Right renal cortex interstitium (tissue), 3 donors: Measurements from ENCODE around the gene PRKAG3. TPM values are rescaled to one million over a fixed set of nuclear protein-coding genes. Genes with fewer than 3 reads are reported as not detected.

ENCODE experiments used
- DNase-seq, 3 donors: peaks; one replicate each; pipeline ENCODE4 v3.0.0-alpha.2; 2013; ENCODE audit warnings: low read depth in 3 of 3, low spot score in 2 of 3
- polyA plus RNA-seq, 3 donors: library from polyadenylated mRNA; unstranded; fragments of 120-200 nt; gene quantifications; one replicate each; pipeline ENCODE4 v1.2.1, GENCODE V29; 2013; ENCODE audit not compliant: insufficient read length in 3 of 3

The PRKAG3 gene
- polyA plus RNA-seq, 3 donors, result 0.07 TPM; not detected in 1

DNA sequence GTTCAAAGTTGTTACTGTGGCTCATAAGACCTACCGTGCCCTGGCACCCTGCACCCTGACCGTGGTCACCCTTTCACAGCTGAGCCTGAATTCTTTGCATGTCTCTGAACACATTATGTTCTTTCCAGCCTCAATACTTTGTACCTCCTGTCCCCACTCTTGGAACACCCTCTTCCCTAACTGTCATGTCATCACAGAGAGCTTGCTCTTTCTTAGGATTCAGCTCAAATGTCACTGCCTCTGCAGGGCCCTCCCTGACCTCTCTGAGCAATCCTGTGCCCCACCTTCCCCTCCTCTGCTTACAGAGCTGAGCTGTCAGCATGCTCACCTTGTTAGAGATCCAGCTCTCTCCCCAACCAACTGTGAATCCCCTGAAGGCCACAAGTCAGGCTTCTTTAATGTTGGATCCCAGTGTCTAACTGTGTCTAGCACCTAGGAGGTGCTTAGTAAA, 15.0 kb downstream of the PRKAG3 start:
- no peak for DNase-seq

DNA sequence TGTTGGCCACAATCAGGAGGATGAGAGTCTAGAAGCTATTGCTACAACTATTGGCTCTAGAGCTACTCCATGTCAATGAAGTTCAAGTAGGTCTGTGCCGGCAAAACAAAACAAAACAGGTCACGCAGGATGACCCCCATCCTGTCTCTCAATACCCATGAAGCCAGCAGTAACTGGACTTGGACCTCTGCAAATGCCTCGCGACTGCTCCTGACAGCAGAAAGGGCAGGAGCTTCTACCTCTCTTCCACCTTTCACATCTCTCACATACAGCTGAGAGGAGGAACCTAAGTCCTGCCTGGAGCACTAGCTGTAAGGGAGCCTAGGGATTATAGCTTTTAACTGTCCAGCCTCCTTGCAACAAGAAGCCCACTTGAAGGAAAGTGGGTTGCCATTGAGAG, 16.0 kb downstream of the PRKAG3 start:
- no peak for DNase-seq

DNA sequence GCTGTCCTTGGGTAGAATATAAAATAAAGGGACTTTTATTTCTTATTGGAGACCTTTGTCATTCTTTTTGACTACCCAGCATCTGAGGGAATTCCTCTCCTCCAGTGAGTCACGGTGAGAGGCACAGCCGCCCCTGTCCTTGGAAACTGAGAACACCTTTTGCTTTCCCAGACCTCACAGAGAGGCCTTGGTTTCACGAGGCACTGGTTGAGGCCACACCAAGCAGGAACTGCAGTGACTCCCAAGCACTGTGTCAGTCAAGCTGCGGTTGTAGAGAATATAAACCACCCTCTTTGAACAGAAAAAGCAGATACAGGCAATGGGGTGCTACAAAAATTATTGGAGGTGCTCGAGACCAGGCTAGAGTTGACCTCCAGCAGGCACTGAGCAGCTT, 16.4 kb downstream of the PRKAG3 start:
- DNase-seq, result no peak

DNA sequence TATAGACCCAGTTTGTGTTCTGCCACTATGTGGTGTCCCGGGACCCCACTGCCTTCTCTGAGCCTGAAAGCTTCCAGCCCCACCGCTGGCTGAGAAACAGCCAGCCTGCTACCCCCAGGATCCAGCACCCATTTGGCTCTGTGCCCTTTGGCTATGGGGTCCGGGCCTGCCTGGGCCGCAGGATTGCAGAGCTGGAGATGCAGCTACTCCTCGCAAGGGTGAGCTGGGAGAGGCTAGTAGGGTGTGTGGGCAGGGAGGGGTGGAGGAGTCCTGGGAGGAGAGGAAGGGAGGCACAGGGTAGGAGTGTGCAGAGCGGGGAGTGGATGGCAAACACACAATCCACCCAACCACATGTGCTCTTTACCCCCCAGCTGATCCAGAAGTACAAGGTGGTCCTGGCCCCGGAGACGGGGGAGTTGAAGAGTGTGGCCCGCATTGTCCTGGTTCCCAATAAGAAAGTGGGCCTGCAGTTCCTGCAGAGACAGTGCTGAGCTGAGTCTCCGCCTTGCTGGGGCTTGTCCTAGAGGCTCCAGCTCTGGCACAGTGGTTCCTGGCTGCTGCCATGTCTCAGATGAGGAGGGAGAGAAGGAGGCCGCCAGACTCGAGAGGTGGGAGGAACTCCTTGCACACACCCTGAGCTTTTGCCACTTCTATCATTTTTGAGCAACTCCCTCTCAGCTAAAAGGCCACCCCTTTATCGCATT, 16.9 kb downstream of the PRKAG3 start:
- DNase-seq, result no peak

DNA sequence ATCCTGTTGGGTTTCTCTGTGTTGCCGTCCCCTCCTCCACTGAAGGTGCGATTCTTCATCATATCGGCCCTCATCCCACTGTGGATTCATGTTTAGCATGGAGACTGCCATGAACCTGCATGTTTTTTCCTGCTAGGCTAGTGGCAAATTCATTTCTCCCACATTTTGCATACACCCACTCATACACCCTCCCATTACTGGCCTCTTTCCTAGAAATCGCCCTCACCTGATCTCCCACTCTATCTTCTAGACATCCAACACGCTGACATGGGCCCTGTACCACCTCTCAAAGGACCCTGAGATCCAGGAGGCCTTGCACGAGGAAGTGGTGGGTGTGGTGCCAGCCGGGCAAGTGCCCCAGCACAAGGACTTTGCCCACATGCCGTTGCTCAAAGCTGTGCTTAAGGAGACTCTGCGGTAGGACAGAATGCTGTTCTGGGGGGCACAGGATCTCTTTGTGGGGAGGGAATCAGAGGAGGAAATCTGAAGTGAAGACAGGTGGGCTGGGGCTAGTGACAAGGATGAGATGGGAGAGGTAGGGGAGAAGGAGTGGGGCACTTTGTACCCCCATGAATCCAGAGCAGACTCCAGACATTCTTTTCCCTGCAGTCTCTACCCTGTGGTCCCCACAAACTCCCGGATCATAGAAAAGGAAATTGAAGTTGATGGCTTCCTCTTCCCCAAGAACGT, 17.7 kb downstream of the PRKAG3 start:
- no peak for DNase-seq

DNA sequence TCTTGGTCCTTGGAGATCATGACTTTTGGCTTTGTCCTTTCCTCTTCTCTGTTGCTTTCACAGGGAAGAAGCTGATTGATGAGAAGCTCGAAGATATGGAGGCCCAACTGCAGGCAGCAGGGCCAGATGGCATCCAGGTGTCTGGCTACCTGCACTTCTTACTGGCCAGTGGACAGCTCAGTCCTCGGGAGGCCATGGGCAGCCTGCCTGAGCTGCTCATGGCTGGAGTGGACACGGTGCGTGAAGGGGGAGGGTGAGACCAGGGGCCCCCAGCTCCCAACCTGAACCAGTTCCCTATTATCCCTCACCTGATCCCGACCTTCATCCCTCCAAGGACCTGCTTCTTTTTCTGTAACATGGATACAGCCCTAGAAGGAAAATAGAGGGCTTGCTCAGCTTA, 18.7 kb downstream of the PRKAG3 start:
- no peak for DNase-seq

DNA sequence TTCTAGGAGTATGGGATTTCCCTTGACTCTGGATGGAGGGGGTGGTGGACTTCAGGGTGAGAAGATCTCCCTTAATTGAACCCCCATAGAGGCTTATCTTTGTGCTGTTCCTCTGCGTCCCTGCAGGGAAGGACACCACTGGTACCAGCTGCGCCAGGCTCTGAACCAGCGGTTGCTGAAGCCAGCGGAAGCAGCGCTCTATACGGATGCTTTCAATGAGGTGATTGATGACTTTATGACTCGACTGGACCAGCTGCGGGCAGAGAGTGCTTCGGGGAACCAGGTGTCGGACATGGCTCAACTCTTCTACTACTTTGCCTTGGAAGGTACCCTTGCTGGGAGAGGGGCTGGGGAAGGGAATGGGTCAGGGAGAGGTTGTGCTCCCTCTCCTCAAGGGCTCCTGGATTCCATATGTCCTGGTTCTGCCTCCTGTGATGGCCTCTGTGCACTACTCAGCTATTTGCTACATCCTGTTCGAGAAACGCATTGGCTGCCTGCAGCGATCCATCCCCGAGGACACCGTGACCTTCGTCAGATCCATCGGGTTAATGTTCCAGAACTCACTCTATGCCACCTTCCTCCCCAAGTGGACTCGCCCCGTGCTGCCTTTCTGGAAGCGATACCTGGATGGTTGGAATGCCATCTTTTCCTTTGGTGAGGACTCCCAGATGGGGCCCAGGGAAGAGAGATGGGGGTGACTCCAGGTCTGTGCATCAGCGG, 19.3 kb downstream of the PRKAG3 start:
- DNase-seq, result no peak

DNA sequence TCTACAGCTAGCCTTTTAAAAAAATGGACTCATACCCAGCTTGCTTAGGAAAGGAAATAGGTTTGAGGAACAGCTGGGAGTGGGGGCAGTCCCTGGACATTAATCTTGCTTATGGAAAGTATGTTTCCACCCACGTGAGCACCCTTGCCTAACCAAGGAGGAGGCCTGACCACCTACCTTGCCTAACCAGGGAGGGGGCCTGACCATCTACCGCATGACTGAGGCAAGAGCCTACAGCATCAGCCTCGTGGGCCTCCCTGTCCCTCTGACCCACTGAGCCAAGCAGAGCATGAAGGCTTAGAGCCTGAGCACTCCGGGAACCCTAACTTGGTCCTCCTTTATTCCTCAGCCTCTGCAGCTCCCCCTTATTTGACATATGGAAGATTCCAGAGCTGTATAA, 20.2 kb downstream of the PRKAG3 start:
- no peak for DNase-seq

DNA sequence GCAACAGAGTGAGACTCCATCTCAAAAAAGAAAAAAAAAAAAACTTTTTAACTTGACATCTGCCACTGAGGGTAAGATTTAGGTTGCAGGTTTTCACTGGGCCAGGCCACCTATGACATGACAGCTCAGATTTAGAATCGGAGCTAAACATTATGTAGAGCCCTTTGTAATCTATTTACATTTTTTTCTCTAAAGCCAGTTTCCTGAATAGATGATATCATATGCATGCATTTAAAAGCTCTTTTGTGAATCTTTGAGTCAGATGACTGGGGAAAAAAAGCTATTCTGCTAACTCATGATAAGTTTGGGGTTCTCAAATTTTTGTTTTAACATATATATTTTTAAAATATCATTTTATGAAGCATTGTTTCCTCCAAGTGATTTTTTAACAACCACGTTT, 21.3 kb downstream of the PRKAG3 start:
- no peak for DNase-seq

DNA sequence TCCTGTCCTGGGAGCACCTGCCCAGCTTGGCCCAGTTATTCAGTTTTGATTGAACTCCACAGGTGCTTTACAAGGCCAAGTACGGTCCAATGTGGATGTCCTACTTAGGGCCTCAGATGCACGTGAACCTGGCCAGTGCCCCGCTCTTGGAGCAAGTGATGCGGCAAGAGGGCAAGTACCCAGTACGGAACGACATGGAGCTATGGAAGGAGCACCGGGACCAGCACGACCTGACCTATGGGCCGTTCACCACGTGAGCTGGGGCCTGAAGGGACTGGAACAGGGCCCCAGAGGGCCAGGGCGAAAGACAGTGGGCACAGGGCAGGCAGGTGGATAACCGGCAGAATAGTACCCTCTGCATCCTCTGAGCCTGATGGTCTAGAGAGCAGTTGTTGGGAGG, 22.1 kb downstream of the PRKAG3 start:
- no peak for DNase-seq

DNA sequence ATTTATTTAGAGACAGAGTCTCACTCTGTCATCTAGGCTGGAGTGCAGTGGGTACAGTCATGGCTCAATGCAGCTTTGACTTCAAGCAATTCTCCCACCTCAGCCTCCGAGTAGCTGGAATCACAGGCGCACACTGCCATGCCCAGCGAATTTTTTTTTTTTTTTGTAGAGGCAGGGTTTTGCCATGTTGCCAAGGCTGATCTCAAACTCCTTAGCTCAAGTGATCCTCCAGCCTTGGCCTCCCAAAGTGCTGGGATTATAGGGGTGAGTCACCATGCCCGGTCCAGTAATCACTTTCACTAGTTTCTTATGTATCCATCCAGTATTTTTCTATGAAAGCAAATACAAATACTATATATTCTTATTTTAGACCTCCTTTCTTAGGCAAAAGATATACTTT, 24.0 kb downstream of the PRKAG3 start:
- no peak for DNase-seq

DNA sequence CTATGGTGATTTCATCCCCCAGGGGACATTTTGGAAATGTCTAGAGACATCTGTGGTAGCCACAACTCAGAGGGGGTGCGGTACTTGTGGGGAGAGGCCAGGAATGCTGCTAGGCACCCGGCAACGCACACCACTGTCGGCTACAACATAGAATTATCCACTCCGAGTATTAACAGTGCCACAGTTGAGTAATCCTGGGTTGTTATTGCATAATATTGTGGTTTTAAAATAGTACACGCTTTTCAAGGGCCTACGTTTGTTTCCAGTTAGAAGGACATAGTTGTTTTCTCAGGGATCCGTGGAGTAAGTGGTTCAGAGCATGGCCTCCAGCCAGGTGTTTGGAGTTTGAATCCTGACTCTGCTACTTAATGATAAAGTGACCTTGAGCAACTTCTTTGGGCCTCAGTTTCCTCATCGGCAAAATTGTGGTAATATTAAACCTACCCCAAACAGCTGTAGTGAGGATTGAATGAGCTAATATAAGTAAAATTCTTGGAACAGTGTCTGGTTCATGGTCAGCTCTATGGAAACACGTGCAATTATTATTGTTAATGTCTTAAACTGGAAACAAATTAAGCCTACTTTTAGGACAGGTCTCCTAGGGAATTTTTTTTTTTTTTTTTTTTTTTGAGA, 25.1 kb downstream of the PRKAG3 start:
- no peak for DNase-seq

DNA sequence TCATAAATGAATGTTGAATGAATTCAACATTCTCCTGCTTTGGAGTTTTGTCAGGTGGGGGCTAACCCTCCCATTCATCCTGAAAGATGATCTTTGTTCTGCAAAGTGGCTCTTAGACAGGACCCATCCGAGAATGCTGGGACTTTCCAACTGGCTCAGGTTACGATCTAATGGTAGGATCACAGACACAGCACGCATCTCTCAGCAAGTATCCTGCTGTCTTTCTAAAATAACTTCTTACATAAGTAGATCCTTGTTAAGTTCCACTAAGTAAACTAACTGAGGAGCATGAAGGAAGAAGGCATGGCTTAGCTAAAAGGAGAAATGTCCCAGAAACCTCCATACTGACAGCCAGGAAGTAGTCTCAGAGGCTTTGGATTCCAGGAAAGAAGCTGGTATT, 26.0 kb downstream of the PRKAG3 start:
- DNase-seq, result no peak

DNA sequence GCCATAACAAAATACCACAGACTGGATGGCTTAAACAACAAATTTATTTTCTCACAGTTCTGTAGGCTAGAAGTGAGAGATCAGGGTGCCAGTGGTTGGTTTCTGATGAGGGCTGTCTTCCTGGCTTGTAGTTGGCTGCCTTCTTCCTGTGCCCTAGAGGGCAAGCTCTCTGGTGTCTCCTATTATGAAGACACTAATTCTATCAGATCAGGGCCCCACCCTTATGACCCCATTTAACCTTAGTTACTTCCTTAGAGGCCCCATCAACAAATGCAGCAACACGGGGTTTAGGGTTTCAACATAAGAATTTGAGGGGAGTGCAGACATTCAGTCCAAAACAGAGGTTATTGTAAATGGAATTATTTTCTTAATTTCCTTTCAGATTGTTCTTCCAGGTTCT, 26.8 kb downstream of the PRKAG3 start:
- no peak for DNase-seq

DNA sequence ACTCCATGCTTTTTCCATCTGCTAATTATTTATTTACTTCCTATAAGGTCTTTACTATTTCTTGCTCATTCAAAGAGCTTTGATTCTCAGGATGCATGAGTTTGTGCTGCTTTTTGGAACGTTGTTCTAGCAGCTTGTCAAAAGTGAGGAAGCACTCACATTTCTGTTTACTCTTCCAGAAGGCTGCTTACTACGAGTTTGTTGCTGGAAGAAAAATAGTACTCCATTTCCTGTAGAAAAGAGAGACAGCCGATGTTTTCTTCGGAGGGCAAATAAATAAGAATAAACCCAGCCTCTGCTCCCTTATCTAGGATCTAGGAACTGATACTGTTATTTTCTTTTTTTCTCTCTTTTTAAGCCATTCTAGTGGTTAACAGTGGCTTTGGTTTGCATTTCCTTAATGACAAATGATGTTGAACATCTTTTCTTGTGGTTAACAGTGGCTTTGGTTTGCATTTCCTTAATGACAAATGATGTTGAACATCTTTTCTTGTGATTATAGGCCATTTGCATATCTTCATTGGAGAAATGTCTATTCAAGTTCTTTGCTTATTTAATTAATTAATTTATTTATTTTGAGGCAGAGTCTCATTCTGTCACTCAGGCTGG, 29.1 kb downstream of the PRKAG3 start:
- no peak for DNase-seq

DNA sequence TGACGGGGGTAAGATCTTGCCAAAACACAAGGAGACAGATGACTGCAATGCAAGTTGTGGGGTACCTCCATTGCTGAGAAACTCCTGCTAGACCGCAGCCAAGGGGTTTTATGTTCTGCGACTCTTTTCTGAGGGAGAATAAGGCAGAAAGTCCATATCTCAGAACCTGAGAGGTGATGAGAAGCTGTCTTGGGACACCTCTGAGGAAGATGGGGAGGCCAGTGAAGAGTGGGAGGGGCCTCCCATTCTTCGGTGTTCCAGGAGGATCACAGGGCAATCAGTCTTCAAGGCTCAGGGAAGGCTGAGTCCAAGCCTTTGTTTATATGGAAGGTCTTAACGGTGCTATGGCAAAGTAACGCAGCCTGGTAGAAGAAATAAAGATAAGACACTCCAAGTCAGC, 31.6 kb downstream of the PRKAG3 start:
- no peak for DNase-seq

DNA sequence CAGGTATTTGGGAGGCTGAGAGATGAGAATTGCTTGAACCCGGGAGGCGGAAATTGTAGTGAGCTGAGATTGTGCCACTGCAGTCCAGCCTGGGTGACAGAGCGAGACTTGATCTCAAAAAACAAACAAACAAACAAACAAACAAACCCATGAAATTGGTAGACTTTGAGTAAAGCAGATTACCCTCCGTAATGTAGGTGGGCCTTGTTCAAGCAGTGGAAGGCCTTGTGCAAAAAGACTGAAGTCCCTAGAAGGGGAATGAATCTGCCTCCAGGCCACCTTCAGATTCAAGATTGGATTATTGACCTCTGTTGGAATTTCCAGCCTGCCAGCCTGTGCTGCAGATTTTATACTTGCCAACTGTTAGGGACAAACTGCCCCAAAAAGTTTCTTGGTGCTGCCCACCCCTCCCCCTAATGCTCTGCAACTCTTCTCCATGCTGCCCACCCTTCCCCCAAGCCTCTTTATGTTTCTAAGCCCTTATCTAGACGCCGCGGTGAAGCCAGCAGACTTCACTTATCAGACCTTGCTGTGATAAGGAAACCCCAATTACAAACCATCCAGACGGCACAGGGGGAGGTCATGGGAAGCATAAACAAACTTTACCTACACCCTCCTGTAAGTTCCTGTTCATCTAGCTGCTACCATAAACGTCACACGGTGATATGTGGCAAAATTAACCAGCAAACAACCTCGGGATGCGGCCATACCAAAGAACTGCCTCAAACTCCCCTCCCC, 32.7 kb downstream of the PRKAG3 start:
- no peak for DNase-seq

DNA sequence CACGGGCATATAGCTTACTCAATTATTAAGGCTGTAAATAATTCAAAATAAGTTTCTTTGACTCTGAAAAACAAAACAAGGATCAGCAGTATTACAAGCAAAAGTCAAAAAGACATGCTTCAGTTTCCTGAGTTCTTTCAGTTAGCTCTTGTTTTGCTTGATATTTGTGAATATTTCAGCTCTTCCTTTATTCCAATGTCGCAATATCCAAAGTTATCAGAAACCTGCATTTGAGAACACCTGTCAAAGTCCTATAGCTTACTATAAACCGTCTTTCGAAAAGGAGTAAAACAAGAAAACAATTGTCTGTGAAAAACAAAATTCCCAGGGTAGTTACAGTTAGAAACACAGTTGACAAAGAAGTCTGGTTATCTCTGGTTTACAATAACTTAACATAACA, 34.9 kb downstream of the PRKAG3 start:
- no peak for DNase-seq

DNA sequence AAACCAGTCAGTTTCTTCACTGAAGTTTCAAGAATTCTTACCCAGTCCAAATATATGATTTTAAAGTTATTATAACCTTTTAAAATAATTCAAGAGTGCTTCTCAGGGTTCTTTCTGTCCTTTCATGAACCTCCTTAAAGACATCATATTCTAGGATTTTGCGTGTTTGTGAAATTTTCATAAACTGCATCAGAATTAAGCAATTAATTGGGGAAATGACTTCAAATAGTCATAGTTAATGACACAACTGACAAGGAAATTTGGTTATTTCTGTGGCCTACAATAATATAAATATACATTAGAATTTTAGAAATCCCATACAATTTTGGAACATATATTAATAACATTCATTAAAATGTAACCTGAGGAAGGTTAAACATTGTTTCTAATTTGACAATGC, 39.2 kb downstream of the PRKAG3 start:
- no peak for DNase-seq

DNA sequence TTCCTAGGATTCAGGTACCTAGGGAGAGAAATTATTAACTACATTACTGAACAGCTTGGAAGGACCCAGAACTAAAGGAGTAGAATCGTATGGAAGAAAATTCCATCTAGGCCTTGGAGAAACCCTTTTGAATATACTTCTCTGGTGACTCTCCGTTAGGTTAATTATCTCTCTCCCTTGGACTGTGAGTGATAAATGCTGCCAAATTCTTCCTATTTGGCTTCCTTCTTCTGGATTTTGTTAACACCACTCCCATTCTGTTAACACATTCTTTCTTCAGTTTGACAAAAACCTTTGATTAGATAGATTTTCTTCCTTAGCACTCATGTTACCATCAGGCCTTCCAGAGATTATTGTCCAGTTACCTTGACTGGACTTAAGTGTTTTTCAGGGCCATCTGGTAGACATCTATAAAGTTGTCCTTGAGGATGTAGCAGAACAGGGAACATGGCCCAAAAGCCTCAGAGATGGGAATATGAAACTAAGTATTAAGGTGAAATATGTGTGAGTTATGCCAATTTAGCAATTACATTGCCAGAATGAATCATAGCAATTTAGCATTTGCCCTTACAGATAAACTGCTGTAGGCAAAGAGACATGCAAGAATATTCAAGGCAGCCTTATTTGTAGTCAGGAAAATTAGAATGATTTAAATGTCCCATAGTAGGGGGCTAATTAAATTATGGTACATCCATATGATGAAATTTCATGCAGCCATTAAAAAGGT, 42.9 kb downstream of the PRKAG3 start:
- DNase-seq, result no peak
